Urinary bladder (tissue), 4 donors: Measurements from ENCODE around the gene SETD6. TPM values are rescaled to one million over a fixed set of nuclear protein-coding genes. Genes with fewer than 3 reads are reported as not detected.

Experiments used
- DNase-seq: peaks from one replicate; pipeline ENCODE4 v3.0.0-alpha.2; 2015; ENCODE audit errors: extremely low spot score
- H3K27ac ChIP-seq: one replicate; pipeline ENCODE4 v1.5.1; 2013; ENCODE audit warnings: low read depth, mild to moderate bottlenecking, moderate library complexity
- H3K36me3 ChIP-seq: one replicate; pipeline ENCODE4 v1.6.1; 2013; ENCODE audit warnings: mild to moderate bottlenecking, moderate library complexity; ENCODE audit not compliant: insufficient read depth
- H3K4me1 ChIP-seq: one replicate; pipeline ENCODE4 v1.6.1; 2013; ENCODE audit warnings: mild to moderate bottlenecking, moderate library complexity; ENCODE audit not compliant: insufficient read depth
- H3K4me3 ChIP-seq: one replicate; pipeline ENCODE4 v1.5.1; 2013; ENCODE audit warnings: low read depth, low read length
- WGBS: extraction: QIAGEN DNeasy Blood & Tissue Kit; methylation state at CpG from one replicate; pipeline ENCODE4 v1.1.7; 2013; 5-methylcytosine and 5-hydroxymethylcytosine counted together
- polyA plus RNA-seq: library from polyadenylated mRNA; stranded (reverse); fragments of 200-250 nt; gene quantifications from one replicate; pipeline ENCODE4 v1.2.3, GENCODE V29; 2013
- total RNA-seq: library from RNA; depleted of rRNA; stranded (reverse); fragments of >200 nt; gene quantifications from one replicate; pipeline ENCODE4 v1.2.3, GENCODE V29; 2014
- donor health status: healthy with polysubstance abuse.
- donor health status: healthy.

The SETD6 gene
- total and polyA plus RNA-seq, 2 donors = 15.3 to 15.5 TPM

- no peaks in the 10 kb centered on the region for H3K4me1 ChIP-seq
- H3K4me3 ChIP-seq = no peak overlapping the region
- H3K36me3 ChIP-seq = no peaks in the 10 kb centered on the region
- WGBS = 88% methylated on average over 14 of the region's 14 CpGs
- no peak for DNase-seq
- no peak overlapping the region for H3K27ac ChIP-seq
These were observed 7.2 kb upstream of the SETD6 start for GRCh38 chr16:58507963-58508670.

GRCh38 chr16:58508671-58509251 is 6.6 kb upstream of the SETD6 start:
- Histone ChIP-seq H3K27ac (no peak overlapping the region), H3K4me1 (no peaks in the 10 kb centered on the region), H3K4me3 (no peak overlapping the region), H3K36me3 (no peaks in the 10 kb centered on the region)
- WGBS = 68% methylated on average over 5 of the region's 5 CpGs
- DNase-seq = no peak

- no peak for DNase-seq
These were observed 5.8 kb upstream of the SETD6 start for GRCh38 chr16:58509256-58510096.

GRCh38 chr16:58510097-58510775 is 5.1 kb upstream of the SETD6 start:
- no peak for DNase-seq
- Histone ChIP-seq H3K27ac (no peak overlapping the region), H3K4me3 (no peak overlapping the region), H3K36me3 (no peaks in the 10 kb centered on the region), H3K4me1 (no peaks in the 10 kb centered on the region)
- 89% methylated on average over 18 of the region's 18 CpGs for WGBS

More at GRCh38 chr16:58509256-58510096, 5.8 kb upstream of the SETD6 start:
- Histone ChIP-seq H3K27ac (no peak overlapping the region), H3K4me3 (no peak overlapping the region), H3K36me3 (no peaks in the 10 kb centered on the region), H3K4me1 (no peaks in the 10 kb centered on the region)
- WGBS = 88% methylated on average over 9 of the region's 9 CpGs

- Histone ChIP-seq H3K27ac (no peak overlapping the region), H3K4me1 (no peaks in the 10 kb centered on the region), H3K4me3 (no peak overlapping the region), H3K36me3 (no peaks in the 10 kb centered on the region)
- 91% methylated on average over 30 of the region's 30 CpGs for WGBS
- no peak for DNase-seq
These were observed 4.3 kb upstream of the SETD6 start for GRCh38 chr16:58510776-58511628.

GRCh38 chr16:58511933-58512815 is 3.1 kb upstream of the SETD6 start:
- no peak for DNase-seq
- no peak overlapping the region for H3K4me3 ChIP-seq
- WGBS = 52% methylated on average over 17 of the region's 17 CpGs
- no peaks in the 10 kb centered on the region for H3K4me1 ChIP-seq
- H3K27ac ChIP-seq = no peak overlapping the region
- H3K36me3 ChIP-seq = no peaks in the 10 kb centered on the region

GRCh38 chr16:58513874-58514273 is 1.4 kb upstream of the SETD6 start:
- 83% methylated on average over 3 of the region's 3 CpGs for WGBS
- Histone ChIP-seq H3K27ac (no peak overlapping the region), H3K36me3 (no peaks in the 10 kb centered on the region), H3K4me1 (no peaks in the 10 kb centered on the region), H3K4me3 (no peak overlapping the region)
- no peak for DNase-seq

GRCh38 chr16:58515871-58516767 is 802 bp downstream of the SETD6 start:
- Histone ChIP-seq H3K36me3 (peaks cover 2% of the 10 kb centered on the region), H3K27ac (peak overlapping the region; percentile 1), H3K4me1 (no peaks in the 10 kb centered on the region), H3K4me3 (peak overlapping the region; percentile 75)
- WGBS = 13% methylated on average over 66 of the region's 66 CpGs
- DNase-seq = no peak

GRCh38 chr16:58516768-58517107 is 1.4 kb downstream of the SETD6 start:
- 81% methylated on average over 4 of the region's 4 CpGs for WGBS
- no peak overlapping the region for H3K4me3 ChIP-seq
- no peak overlapping the region for H3K27ac ChIP-seq
- H3K36me3 ChIP-seq = peaks cover 2% of the 10 kb centered on the region
- no peak for DNase-seq
- no peaks in the 10 kb centered on the region for H3K4me1 ChIP-seq

- H3K4me3 ChIP-seq = no peak overlapping the region
- no peak overlapping the region for H3K27ac ChIP-seq
- peaks cover 4% of the 10 kb centered on the region for H3K36me3 ChIP-seq
- DNase-seq = no peak
- H3K4me1 ChIP-seq = no peaks in the 10 kb centered on the region
- 72% methylated on average over 8 of the region's 8 CpGs for WGBS
These were observed 3.0 kb downstream of the SETD6 start for GRCh38 chr16:58518083-58518979.

GRCh38 chr16:58518980-58519368 is 3.7 kb downstream of the SETD6 start:
- H3K4me1 ChIP-seq = no peaks in the 10 kb centered on the region
- 87% methylated on average over 1 of the region's 1 CpG for WGBS
- H3K27ac ChIP-seq = no peak overlapping the region
- no peak for DNase-seq
- peaks cover 5% of the 10 kb centered on the region for H3K36me3 ChIP-seq
- H3K4me3 ChIP-seq = no peak overlapping the region
